H1 (cell line): ENCODE measurements around the gene TP53.
"Not testable (repeated sequence)": the region's sequence is repeated elsewhere in the genome, so short reads cannot be mapped to it uniquely, and the experiment has no call there.

Experiments used
- ASH2L ChIP-seq: fragments of 200-600, 300-600 bp; sonication (generic); IDR thresholded peaks from one replicate; pipeline ENCODE4 v1.7.1; 2017; ENCODE audit warnings: low read length
- EZH2 ChIP-seq: fragments of 200-600 bp; sonication (generic); IDR thresholded peaks from 2 replicates; pipeline ENCODE4 v1.7.1; 2012; ENCODE audit warnings: low read depth, mild to moderate bottlenecking, moderate library complexity, low read length, inconsistent platforms; ENCODE audit not compliant: severe bottlenecking
- JUND ChIP-seq: IDR thresholded peaks from 2 replicates; pipeline ENCODE4 v1.6.1; 2011; ENCODE audit warnings: mild to moderate bottlenecking, improper control_type of control experiment, low read length
- KDM1A ChIP-seq: fragments of 200-600, 300-600 bp; sonication (generic); IDR thresholded peaks from 2 replicates; pipeline ENCODE4 v1.7.1; 2016; ENCODE audit warnings: mild to moderate bottlenecking, low read length, borderline replicate concordance
- POLR2AphosphoS5 ChIP-seq: IDR thresholded peaks from 2 replicates; pipeline ENCODE4 v1.6.1; 2011; ENCODE audit warnings: low read depth, low read length
- RAD21 ChIP-seq, 2 experiments: IDR thresholded peaks in 1 of 2; conservative IDR thresholded peaks in 1 of 2; 2 replicates each; pipeline ENCODE4 v1.6.1; 2011; ENCODE audit warnings: low read depth in 2 of 2, low read length in 2 of 2, improper control_type of control experiment in 1 of 2, inconsistent platforms in 1 of 2, mild to moderate bottlenecking in 1 of 2, moderate library complexity in 1 of 2
- RBBP5 ChIP-seq: IDR thresholded peaks from 2 replicates; pipeline ENCODE4 v1.7.1; 2012; ENCODE audit warnings: low read depth, mild to moderate bottlenecking, inconsistent platforms, low read length, moderate library complexity, borderline replicate concordance
- TAF1 ChIP-seq: IDR thresholded peaks from 2 replicates; pipeline ENCODE4 v1.6.1; 2011; ENCODE audit warnings: mild to moderate bottlenecking, low read depth, low read length
- TF ChIP-seq, protein P1 (sequence below), 3 experiments: IDR thresholded peaks; 1 replicate in 2 of 3; 2 replicates in 1 of 3; pipeline versions ENCODE4 v1.5.1 to v1.6.1; 2011; ENCODE audit warnings: low read length in 3 of 3, mild to moderate bottlenecking in 3 of 3, inconsistent platforms in 2 of 3, low read depth in 1 of 3, moderate library complexity in 1 of 3; ENCODE audit not compliant: insufficient read depth in 1 of 3; ENCODE audit errors: control extremely low read depth in 1 of 3
- TF ChIP-seq, protein P2 (sequence below): IDR thresholded peaks from 2 replicates; pipeline ENCODE4 v1.6.1; 2011; ENCODE audit warnings: low read depth, mild to moderate bottlenecking, low read length; ENCODE audit not compliant: insufficient read depth
- TF ChIP-seq, protein P3 (sequence below): IDR thresholded peaks from 2 replicates; pipeline ENCODE4 v1.6.1; 2011; ENCODE audit warnings: low read length, improper control_type of control experiment

DNA sequence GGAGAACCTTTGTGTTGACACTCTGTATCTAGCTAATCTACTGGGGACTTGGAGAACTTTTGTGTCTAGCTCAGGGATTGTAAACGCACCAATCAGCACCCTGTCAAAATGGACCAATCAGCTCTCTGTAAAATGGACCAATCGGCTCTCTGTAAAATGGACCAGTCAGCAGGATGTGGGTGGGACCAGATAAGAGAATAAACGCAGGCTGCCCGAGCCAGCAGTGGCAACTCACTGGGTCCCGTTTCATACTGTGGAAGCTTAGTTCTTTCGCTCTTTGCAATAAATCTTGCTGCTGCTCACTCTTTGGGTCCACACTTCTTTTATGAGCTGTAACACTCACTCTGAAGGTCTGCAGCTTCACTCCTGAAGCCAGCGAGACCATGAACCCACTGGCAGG, 45.7 kb downstream of the TP53 start:
- TF ChIP-seq, protein P1, sequence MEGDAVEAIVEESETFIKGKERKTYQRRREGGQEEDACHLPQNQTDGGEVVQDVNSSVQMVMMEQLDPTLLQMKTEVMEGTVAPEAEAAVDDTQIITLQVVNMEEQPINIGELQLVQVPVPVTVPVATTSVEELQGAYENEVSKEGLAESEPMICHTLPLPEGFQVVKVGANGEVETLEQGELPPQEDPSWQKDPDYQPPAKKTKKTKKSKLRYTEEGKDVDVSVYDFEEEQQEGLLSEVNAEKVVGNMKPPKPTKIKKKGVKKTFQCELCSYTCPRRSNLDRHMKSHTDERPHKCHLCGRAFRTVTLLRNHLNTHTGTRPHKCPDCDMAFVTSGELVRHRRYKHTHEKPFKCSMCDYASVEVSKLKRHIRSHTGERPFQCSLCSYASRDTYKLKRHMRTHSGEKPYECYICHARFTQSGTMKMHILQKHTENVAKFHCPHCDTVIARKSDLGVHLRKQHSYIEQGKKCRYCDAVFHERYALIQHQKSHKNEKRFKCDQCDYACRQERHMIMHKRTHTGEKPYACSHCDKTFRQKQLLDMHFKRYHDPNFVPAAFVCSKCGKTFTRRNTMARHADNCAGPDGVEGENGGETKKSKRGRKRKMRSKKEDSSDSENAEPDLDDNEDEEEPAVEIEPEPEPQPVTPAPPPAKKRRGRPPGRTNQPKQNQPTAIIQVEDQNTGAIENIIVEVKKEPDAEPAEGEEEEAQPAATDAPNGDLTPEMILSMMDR (IDR thresholded peaks at IDR 0.05; ENCODE audit: control extremely low read depth in 1 of 3, insufficient read depth in 1 of 3, low read depth in 1 of 3, low read length in 3 of 3) = not testable (repeated sequence)
- not testable (repeated sequence) for TF ChIP-seq RBBP5; KDM1A; ASH2L; RAD21 (IDR thresholded peaks at IDR 0.05 in 1 of 2, conservative IDR thresholded peaks at IDR 0.05 in 1 of 2; ENCODE audit: low read depth in 2 of 2, low read length in 2 of 2); POLR2AphosphoS5; TAF1; JUND; EZH2
- TF ChIP-seq, protein P2, sequence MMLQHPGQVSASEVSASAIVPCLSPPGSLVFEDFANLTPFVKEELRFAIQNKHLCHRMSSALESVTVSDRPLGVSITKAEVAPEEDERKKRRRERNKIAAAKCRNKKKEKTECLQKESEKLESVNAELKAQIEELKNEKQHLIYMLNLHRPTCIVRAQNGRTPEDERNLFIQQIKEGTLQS = not testable (repeated sequence)
- TF ChIP-seq, protein P3, sequence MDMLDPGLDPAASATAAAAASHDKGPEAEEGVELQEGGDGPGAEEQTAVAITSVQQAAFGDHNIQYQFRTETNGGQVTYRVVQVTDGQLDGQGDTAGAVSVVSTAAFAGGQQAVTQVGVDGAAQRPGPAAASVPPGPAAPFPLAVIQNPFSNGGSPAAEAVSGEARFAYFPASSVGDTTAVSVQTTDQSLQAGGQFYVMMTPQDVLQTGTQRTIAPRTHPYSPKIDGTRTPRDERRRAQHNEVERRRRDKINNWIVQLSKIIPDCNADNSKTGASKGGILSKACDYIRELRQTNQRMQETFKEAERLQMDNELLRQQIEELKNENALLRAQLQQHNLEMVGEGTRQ = not testable (repeated sequence)
